ENCODE results near the gene DUSP21.
"Not testable (repeated sequence)": the region's sequence is repeated elsewhere in the genome, so short reads cannot be mapped to it uniquely, and the experiment has no call there.

DUSP21 gene

GRCh38 chrX:44876767-44877166, 32.9 kb downstream of the DUSP21 start:
- DNase-seq (ENCODE audit: low read depth in 2 of 2) = no peak
- no peak for TF ChIP-seq CTCF (IDR thresholded peaks at IDR 0.05; ENCODE audit: low read depth, low read length)

GRCh38 chrX:44878780-44879179, 35.0 kb downstream of the DUSP21 start:
- H3K4me3 ChIP-seq (replicated peaks in 1 of 2; ENCODE audit: low read depth in 2 of 2, low read length in 2 of 2) = no peak overlapping the region
- DNase-seq (ENCODE audit: low read depth in 2 of 2) = no peak
- no peak for TF ChIP-seq CTCF (IDR thresholded peaks at IDR 0.05; ENCODE audit: low read depth, low read length)

More at GRCh38 chrX:44876767-44877166, 32.9 kb downstream of the DUSP21 start:
- H3K4me3 ChIP-seq (replicated peaks in 1 of 2; ENCODE audit: low read depth in 2 of 2, low read length in 2 of 2) = no peak overlapping the region

GRCh38 chrX:44881549-44881948, 37.7 kb downstream of the DUSP21 start:
- H3K4me3 ChIP-seq (replicated peaks in 1 of 2; ENCODE audit: low read depth in 2 of 2, low read length in 2 of 2) = no peak overlapping the region
- TF ChIP-seq CTCF (IDR thresholded peaks at IDR 0.05; ENCODE audit: low read depth, low read length) = no peak
- no peak for DNase-seq (ENCODE audit: low read depth in 2 of 2)

GRCh38 chrX:44882635-44883034, 38.8 kb downstream of the DUSP21 start:
- no peak overlapping the region for H3K4me3 ChIP-seq (replicated peaks in 1 of 2; ENCODE audit: low read depth in 2 of 2, low read length in 2 of 2)
- TF ChIP-seq CTCF (IDR thresholded peaks at IDR 0.05; ENCODE audit: low read depth, low read length) = no peak
- DNase-seq (ENCODE audit: low read depth in 2 of 2) = no peak

GRCh38 chrX:44884944-44885343, 41.1 kb downstream of the DUSP21 start:
- no peak for TF ChIP-seq CTCF (IDR thresholded peaks at IDR 0.05; ENCODE audit: low read depth, low read length)
- DNase-seq (ENCODE audit: low read depth in 2 of 2) = no peak
- H3K4me3 ChIP-seq (replicated peaks in 1 of 2; ENCODE audit: low read depth in 2 of 2, low read length in 2 of 2) = no peak overlapping the region

GRCh38 chrX:44889824-44890223, 46.0 kb downstream of the DUSP21 start:
- no peak overlapping the region for H3K4me3 ChIP-seq (replicated peaks in 1 of 2; ENCODE audit: low read depth in 2 of 2, low read length in 2 of 2)
- no peak for TF ChIP-seq CTCF (IDR thresholded peaks at IDR 0.05; ENCODE audit: low read depth, low read length)
- DNase-seq (ENCODE audit: low read depth in 2 of 2) = no peak

- no peak overlapping the region for H3K4me3 ChIP-seq (replicated peaks in 1 of 2; ENCODE audit: low read depth in 2 of 2, low read length in 2 of 2)
- no peak for TF ChIP-seq CTCF (IDR thresholded peaks at IDR 0.05; ENCODE audit: low read depth, low read length)
- DNase-seq (ENCODE audit: low read depth in 2 of 2) = no peak
Observed at GRCh38 chrX:44890247-44890646, 46.4 kb downstream of the DUSP21 start.

GRCh38 chrX:44890687-44891086, 46.9 kb downstream of the DUSP21 start:
- not testable (repeated sequence) for H3K4me3 ChIP-seq (replicated peaks in 1 of 2; ENCODE audit: low read depth in 2 of 2, low read length in 2 of 2); DNase-seq (ENCODE audit: low read depth in 2 of 2)
